Stomach (tissue), 9 donors: ENCODE data around the gene SORCS2. TPM values are rescaled to one million over a fixed set of nuclear protein-coding genes. Genes with fewer than 3 reads are reported as not detected.

ENCODE experiments used
- DNase-seq, 2 donors: peaks; one replicate each; pipeline versions ENCODE4 v3.0.0 to v3.0.0-alpha.2; 2013 to 2019
- H3K27ac ChIP-seq, 5 donors: fragments of 200-600 bp in 4 of 5; sonication (generic) in 4 of 5; one replicate each; pipeline ENCODE4 v1.5.1; 2013 to 2019; ENCODE audit warnings: mild to moderate bottlenecking in 1 of 5, moderate library complexity in 1 of 5
- H3K27me3 ChIP-seq, 3 donors: fragments of 200-600 bp; sonication (generic); one replicate each; pipeline ENCODE4 v1.5.1; 2017 to 2019; ENCODE audit warnings: mixed run types in 1 of 3
- H3K36me3 ChIP-seq, 4 donors: fragments of 200-600 bp; sonication (generic); 1 replicate in 3 of 4; 2 replicates in 1 of 4; pipeline ENCODE4 v1.5.1; 2016 to 2019
- H3K4me1 ChIP-seq, 4 donors: fragments of 200-600 bp; sonication (generic); one replicate each; pipeline ENCODE4 v1.5.1; 2016 to 2019
- H3K4me3 ChIP-seq, 4 donors: fragments of 200-600 bp; sonication (generic) in 3 of 4; one replicate each; pipeline ENCODE4 v1.5.1; 2016 to 2019; ENCODE audit warnings: mild to moderate bottlenecking in 1 of 4
- H3K9me3 ChIP-seq, 4 donors: fragments of 200-600 bp; sonication (generic); one replicate each; pipeline ENCODE4 v1.5.1; 2016 to 2019
- EP300 ChIP-seq: sonication (generic); formaldehyde crosslinking; IDR thresholded peaks from one replicate; pipeline ENCODE4 v1.6.1; 2017; ENCODE audit warnings: antibody characterized with exemption
- POLR2A ChIP-seq, 4 donors: fragments of 450-650 bp; IDR thresholded peaks; one replicate each; pipeline ENCODE4 v1.6.1; 2016; ENCODE audit warnings: antibody characterized with exemption in 4 of 4, control low read depth in 2 of 4, mild to moderate bottlenecking in 1 of 4, moderate library complexity in 1 of 4
- POLR2AphosphoS5 ChIP-seq, 3 donors: sonication (generic); formaldehyde crosslinking; IDR thresholded peaks; one replicate each; pipeline ENCODE4 v1.6.1; 2016; ENCODE audit warnings: antibody characterized with exemption in 3 of 3
- WGBS, 5 donors: extraction: QIAGEN DNeasy Blood & Tissue Kit in 3 of 5; methylation state at CpG; one replicate each; pipeline versions ENCODE4 v1.1.5 to v1.1.7; 2013 to 2018; 5-methylcytosine and 5-hydroxymethylcytosine counted together
- intact Hi-C: fragments of 100-400 bp; cut with DNase I; formaldehyde crosslinking; loops from one replicate; pipeline ENCODE4 v1.15.1; 2023; ENCODE audit warnings: low total_unique reads
- polyA plus RNA-seq, 3 donors: library from polyadenylated mRNA; stranded (reverse); fragments of 200-250 nt; gene quantifications; one replicate each; pipeline ENCODE4 v1.2.3, GENCODE V29; 2013
- total RNA-seq, 5 donors: library from RNA; depleted of rRNA; stranded (reverse); fragments of >200 nt; gene quantifications; one replicate each; pipeline versions ENCODE4 v1.1.0 to v1.2.3, GENCODE V29; 2014 to 2016
- TF ChIP-seq, protein P1 (sequence below), 7 experiments: fragments of 450-650 bp in 4 of 7; fragments of 200-600 bp in 3 of 7; sonication (generic) in 3 of 7; IDR thresholded peaks; one replicate each; pipeline ENCODE4 v1.5.1; 2016 to 2019; ENCODE audit warnings: antibody characterized with exemption in 7 of 7, control low read depth in 2 of 7, mild to moderate bottlenecking in 1 of 7
- donor health status: healthy with polysubstance abuse.
- donor health status: Bipolar disorder and iron deficiency.
- donor health status: healthy.

Gene SORCS2
- total and polyA plus RNA-seq, 8 donors, result under 0.01 to 13.0 (median 0.50) TPM; not detected in 1

DNA sequence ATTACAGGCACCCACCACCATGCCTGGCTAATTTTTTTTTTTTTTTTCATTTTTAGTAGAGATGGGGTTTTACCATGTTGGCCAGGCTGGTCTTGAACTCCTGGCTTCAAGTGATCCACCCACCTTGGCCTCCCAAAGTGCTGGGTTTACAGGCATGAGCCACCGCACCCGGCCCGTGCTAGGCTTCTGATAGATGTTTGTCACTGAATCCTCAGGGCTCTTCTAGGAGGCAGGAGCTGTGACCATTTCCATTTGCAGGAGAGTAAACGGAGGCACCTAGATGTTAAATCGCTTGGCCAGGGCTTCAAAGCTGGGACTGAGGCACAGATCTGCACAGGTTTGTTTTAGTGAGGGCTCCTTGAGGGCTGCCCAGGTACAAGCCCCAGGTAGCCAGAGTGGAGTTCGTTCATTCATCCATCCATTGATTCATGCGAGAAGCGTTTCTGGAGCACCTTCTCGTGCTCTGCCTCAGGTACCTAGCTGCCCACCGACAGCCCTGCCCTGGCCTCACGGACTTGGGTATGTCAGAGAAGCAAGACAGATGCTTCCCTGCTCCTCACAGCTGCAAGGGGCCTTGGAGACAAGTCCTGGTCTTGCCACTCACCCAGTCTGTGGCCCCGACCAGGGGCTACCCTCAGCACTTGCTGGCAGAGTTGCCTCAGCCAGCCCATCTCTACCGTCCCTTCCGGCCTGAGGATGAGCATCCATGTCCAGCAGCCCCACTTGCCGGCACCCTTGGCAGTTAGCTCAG lies 136.0 kb downstream of the SORCS2 start:
- 82 to 89% (median 84%) methylated on average over 14 to 15 of the region's 15 CpGs for WGBS, 5 donors
- intact Hi-C loops, result no loop called here
- H3K36me3 ChIP-seq, result no peaks in the 10 kb centered on the region
- H3K27ac ChIP-seq, result no peak overlapping the region
- no peak for DNase-seq
- peaks cover 0 to 10% (median 3%) of the 10 kb centered on the region in 4 donors for H3K4me1 ChIP-seq
- no peak overlapping the region for H3K4me3 ChIP-seq
- TF ChIP-seq POLR2AphosphoS5 (IDR thresholded peaks at IDR 0.05) (no peak), POLR2A (IDR thresholded peaks at IDR 0.05) (no peak), EP300 (no peak)
- TF ChIP-seq, protein P1, sequence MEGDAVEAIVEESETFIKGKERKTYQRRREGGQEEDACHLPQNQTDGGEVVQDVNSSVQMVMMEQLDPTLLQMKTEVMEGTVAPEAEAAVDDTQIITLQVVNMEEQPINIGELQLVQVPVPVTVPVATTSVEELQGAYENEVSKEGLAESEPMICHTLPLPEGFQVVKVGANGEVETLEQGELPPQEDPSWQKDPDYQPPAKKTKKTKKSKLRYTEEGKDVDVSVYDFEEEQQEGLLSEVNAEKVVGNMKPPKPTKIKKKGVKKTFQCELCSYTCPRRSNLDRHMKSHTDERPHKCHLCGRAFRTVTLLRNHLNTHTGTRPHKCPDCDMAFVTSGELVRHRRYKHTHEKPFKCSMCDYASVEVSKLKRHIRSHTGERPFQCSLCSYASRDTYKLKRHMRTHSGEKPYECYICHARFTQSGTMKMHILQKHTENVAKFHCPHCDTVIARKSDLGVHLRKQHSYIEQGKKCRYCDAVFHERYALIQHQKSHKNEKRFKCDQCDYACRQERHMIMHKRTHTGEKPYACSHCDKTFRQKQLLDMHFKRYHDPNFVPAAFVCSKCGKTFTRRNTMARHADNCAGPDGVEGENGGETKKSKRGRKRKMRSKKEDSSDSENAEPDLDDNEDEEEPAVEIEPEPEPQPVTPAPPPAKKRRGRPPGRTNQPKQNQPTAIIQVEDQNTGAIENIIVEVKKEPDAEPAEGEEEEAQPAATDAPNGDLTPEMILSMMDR (IDR thresholded peaks at IDR 0.05), result no peak
- no peaks in the 10 kb centered on the region for H3K9me3 ChIP-seq
- H3K27me3 ChIP-seq, result peaks cover 0 to 18% (median 0%) of the 10 kb centered on the region in 3 donors

DNA sequence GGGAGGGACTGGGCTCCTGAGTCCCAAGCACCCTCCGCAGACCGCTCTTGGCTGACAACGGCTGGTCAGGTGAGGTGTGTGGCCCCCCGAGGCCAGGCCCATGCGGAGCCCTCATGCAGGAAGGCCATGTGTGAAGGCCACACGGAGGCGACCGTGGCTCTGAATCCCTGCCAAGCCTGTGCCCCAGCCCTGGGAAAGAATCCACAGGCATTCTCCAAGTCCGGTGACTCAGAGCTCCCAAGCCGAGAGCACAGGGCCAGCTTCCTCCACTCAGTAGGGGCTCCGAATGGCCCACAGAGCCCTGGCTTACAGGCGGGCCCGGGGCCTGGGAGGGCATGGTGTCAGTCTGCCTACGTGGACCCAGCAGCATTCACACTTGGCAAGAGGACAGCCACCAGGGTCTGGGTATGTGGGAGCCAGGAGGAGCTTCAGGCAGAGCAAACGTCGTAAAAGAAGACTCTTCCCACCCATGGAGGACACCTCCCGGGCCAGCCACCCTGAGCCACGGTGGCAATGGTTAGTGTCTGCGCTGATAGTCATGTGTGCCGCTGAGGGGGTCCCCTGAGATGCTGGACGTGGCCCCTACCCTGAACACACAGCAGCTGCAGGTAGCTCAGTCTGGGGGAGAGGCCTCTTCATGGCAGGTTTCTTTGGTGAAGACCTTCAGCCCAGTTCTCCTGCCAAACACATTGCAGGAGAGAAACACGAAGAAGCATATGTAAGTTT lies 136.7 kb downstream of the SORCS2 start:
- Histone ChIP-seq H3K9me3 (no peaks in the 10 kb centered on the region), H3K36me3 (no peaks in the 10 kb centered on the region), H3K4me1 (peaks cover 0 to 10% (median 3%) of the 10 kb centered on the region in 4 donors), H3K27me3 (peaks cover 0 to 18% (median 0%) of the 10 kb centered on the region in 3 donors), H3K4me3 (no peak overlapping the region), H3K27ac (no peak overlapping the region)
- no peak for DNase-seq
- 58 to 84% (median 69%) methylated on average over 11 to 22 of the region's 22 CpGs for whole genome bisulfite sequencing, 5 donors
- TF ChIP-seq POLR2AphosphoS5 (IDR thresholded peaks at IDR 0.05) (no peak), POLR2A (IDR thresholded peaks at IDR 0.05) (no peak), EP300 (no peak)
- TF ChIP-seq, protein P1 (IDR thresholded peaks at IDR 0.05), result no peak
- intact Hi-C loops, result no loop called here

DNA sequence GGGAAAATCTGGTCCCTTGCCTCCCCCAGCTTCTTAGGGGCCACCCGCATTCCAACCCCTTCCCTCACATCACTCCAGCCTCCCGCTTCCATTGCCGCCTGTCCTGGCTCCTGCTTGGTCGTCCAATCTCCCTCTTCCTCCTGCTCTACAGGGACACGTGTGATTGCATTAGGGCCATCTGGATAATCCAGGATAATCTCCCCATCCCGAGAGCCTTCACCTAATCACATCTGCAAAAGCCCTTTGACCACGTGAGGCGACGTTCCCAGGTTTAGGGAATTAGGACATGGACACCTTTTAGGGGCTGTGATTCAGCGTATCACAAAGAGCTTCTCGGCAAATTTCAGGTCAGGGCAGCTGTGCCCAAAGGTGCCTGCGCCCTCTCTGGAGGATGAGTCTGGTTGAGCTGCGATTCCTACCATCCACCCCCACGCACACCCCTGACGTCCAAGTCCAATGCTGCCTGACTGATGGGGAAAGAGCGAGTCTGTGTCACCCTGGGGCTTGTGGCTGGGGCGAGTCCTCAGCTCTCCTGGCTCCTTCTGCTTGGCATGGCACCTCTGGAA lies 137.8 kb downstream of the SORCS2 start:
- intact Hi-C loops, result no loop called here
- no peak overlapping the region for H3K27ac ChIP-seq
- H3K4me1 ChIP-seq, result peaks cover 0 to 12% (median 3%) of the 10 kb centered on the region in 4 donors
- H3K36me3 ChIP-seq, result no peaks in the 10 kb centered on the region
- WGBS, 5 donors, result 79 to 87% (median 86%) methylated on average over 17 of the region's 17 CpGs
- peaks cover 0 to 18% (median 0%) of the 10 kb centered on the region in 3 donors for H3K27me3 ChIP-seq
- TF ChIP-seq POLR2A (IDR thresholded peaks at IDR 0.05), result no peak
- TF ChIP-seq, protein P1 (IDR thresholded peaks at IDR 0.05), result no peak
- H3K4me3 ChIP-seq, result no peak overlapping the region
- H3K9me3 ChIP-seq, result no peaks in the 10 kb centered on the region
- DNase-seq, result no peak

DNA sequence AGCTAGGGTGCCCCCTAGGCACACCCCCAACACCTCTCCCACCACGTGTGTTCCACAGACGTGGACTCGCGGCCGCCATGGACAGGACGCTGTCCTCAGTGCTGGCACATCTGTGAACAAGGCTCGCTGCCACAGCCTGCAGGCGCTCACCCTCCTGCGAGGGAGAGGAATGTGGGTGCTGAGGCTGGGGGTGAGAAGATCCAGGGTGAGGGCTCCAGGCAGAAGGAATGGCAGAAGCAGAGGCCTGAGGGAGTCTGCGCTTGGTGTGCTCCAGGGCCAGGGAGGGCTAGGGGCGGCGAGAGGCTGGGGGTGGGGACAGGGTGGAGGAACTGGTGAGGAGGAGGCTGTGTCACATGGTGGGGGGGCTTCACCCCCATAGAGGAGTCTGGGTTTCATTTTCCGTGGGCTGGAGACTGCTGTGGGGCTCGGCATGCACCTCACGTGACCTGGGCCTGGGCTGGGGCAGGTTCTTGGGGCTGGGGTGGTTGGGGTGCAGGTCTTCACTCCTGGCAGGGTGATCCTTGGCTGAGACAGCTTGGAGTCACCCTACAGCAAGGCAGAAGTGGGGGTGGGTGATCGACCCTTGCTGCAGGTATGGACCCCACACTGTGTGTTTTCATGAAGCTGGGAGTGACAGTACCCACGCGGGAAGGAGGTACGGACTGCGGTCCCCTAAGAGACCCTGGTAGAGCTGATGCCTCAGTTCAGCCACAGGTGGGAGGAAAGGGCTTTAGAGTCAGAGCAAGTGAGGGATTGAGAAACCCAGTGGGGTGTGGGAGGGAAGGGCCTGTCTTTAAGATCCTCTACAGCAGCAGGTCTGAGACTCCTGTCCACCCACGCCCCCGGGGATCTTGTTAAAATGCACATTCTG lies 138.7 kb downstream of the SORCS2 start:
- H3K27ac ChIP-seq, result no peak overlapping the region
- H3K9me3 ChIP-seq, result no peaks in the 10 kb centered on the region
- H3K4me3 ChIP-seq, result no peak overlapping the region
- 78 to 87% (median 85%) methylated on average over 22 of the region's 22 CpGs for WGBS, 5 donors
- H3K27me3 ChIP-seq, result peaks cover 0 to 18% (median 0%) of the 10 kb centered on the region in 3 donors
- no peak for DNase-seq
- peaks cover 0 to 21% (median 10%) of the 10 kb centered on the region in 4 donors for H3K4me1 ChIP-seq
- H3K36me3 ChIP-seq, result no peaks in the 10 kb centered on the region
- TF ChIP-seq POLR2AphosphoS5 (IDR thresholded peaks at IDR 0.05), result no peak
- no peak for TF ChIP-seq EP300
- TF ChIP-seq, protein P1 (IDR thresholded peaks at IDR 0.05), result no peak
- no peak for TF ChIP-seq POLR2A (IDR thresholded peaks at IDR 0.05)
- intact Hi-C loops, result no loop called here
